Nephron (organoid): ENCODE data around the gene PTPN21.

Experiments
- H3K27ac Mint-ChIP-seq, 3 experiments: 2 replicates each; pipeline ENCODE4 v1.8.0; 2020; ENCODE audit warnings: mixed read lengths in 3 of 3, mild to moderate bottlenecking in 2 of 3, moderate library complexity in 1 of 3
- H3K27me3 Mint-ChIP-seq: 2 replicates; pipeline ENCODE4 v1.8.0; 2021; ENCODE audit warnings: low read depth, mild to moderate bottlenecking, moderate library complexity, mixed read lengths
- H3K36me3 Mint-ChIP-seq: 2 replicates; pipeline ENCODE4 v1.8.0; 2020; ENCODE audit warnings: low read depth, mixed read lengths
- H3K4me1 Mint-ChIP-seq: 2 replicates; pipeline ENCODE4 v1.8.0; 2020; ENCODE audit warnings: mixed read lengths
- H3K4me3 Mint-ChIP-seq, 3 experiments: 2 replicates each; pipeline ENCODE4 v1.8.0; 2020; ENCODE audit warnings: mild to moderate bottlenecking in 3 of 3, mixed read lengths in 3 of 3, moderate library complexity in 2 of 3
- H3K9me3 Mint-ChIP-seq: 2 replicates; pipeline ENCODE4 v1.8.0; 2020; ENCODE audit warnings: mixed read lengths
- CTCF ChIP-seq, 3 experiments: fragments of 200-600 bp; sonication (generic); IDR thresholded peaks; one replicate each; pipeline ENCODE4 v1.5.0; 2021; ENCODE audit warnings: antibody characterized with exemption in 3 of 3; ENCODE audit not compliant: unreplicated experiment in 3 of 3

The PTPN21 gene

GRCh38 chr14:88476825-88477224, 78.0 kb downstream of the PTPN21 start:
- H3K36me3 Mint-ChIP-seq, result peaks cover 82% of the 10 kb centered on the region
- no peak for TF ChIP-seq CTCF (IDR thresholded peaks at IDR 0.05; ENCODE audit: unreplicated experiment in 3 of 3)
- H3K4me3 Mint-ChIP-seq, result no peak overlapping the region
- H3K9me3 Mint-ChIP-seq, result no peaks in the 10 kb centered on the region
- H3K4me1 Mint-ChIP-seq, result no peaks in the 10 kb centered on the region
- H3K27ac Mint-ChIP-seq, result no peak overlapping the region
- H3K27me3 Mint-ChIP-seq, result no peaks in the 10 kb centered on the region

GRCh38 chr14:88476214-88476774, 78.5 kb downstream of the PTPN21 start:
- Mint-ChIP-seq H3K4me1 (no peaks in the 10 kb centered on the region), H3K27ac (no peak overlapping the region), H3K4me3 (no peak overlapping the region), H3K9me3 (no peaks in the 10 kb centered on the region), H3K27me3 (no peaks in the 10 kb centered on the region), H3K36me3 (peaks cover 83% of the 10 kb centered on the region)
- no peak for TF ChIP-seq CTCF (IDR thresholded peaks at IDR 0.05; ENCODE audit: unreplicated experiment in 3 of 3)

- Mint-ChIP-seq H3K27me3 (no peaks in the 10 kb centered on the region), H3K9me3 (no peaks in the 10 kb centered on the region), H3K36me3 (peaks cover 86% of the 10 kb centered on the region), H3K4me3 (no peak overlapping the region), H3K27ac (no peak overlapping the region), H3K4me1 (no peaks in the 10 kb centered on the region)
- no peak for TF ChIP-seq CTCF (IDR thresholded peaks at IDR 0.05; ENCODE audit: unreplicated experiment in 3 of 3)
These were observed 81.0 kb downstream of the PTPN21 start for GRCh38 chr14:88473791-88474190.

GRCh38 chr14:88470542-88471440, 84.0 kb downstream of the PTPN21 start:
- TF ChIP-seq CTCF (IDR thresholded peaks at IDR 0.05; ENCODE audit: unreplicated experiment in 3 of 3), result no peak
- H3K36me3 Mint-ChIP-seq, result peaks cover 82% of the 10 kb centered on the region
- no peak overlapping the region for H3K4me3 Mint-ChIP-seq
- no peaks in the 10 kb centered on the region for H3K4me1 Mint-ChIP-seq
- H3K27me3 Mint-ChIP-seq, result no peaks in the 10 kb centered on the region
- H3K9me3 Mint-ChIP-seq, result no peaks in the 10 kb centered on the region
- H3K27ac Mint-ChIP-seq, result no peak overlapping the region

- H3K4me1 Mint-ChIP-seq, result no peaks in the 10 kb centered on the region
- no peak overlapping the region for H3K4me3 Mint-ChIP-seq
- peaks cover 80% of the 10 kb centered on the region for H3K36me3 Mint-ChIP-seq
- peaks cover 4% of the 10 kb centered on the region for H3K9me3 Mint-ChIP-seq
- H3K27ac Mint-ChIP-seq, result no peak overlapping the region
- H3K27me3 Mint-ChIP-seq, result no peaks in the 10 kb centered on the region
- no peak for TF ChIP-seq CTCF (IDR thresholded peaks at IDR 0.05; ENCODE audit: unreplicated experiment in 3 of 3)
These were observed 86.4 kb downstream of the PTPN21 start for GRCh38 chr14:88468406-88468805.
